ENCODE data around the gene GAPT.
A peak's percentile ranks its signal among the peaks of the same experiment; 100 is the strongest.

Gene GAPT

GRCh38 chr5:58475404-58475803 is 15.8 kb upstream of the GAPT start (continued):
- no peak for TF ChIP-seq ZBTB10 (tag by site-specific recombination; IDR thresholded peaks at IDR 0.05)
- peak; percentile 96 for TF ChIP-seq ZNF585B (tag by site-specific recombination; IDR thresholded peaks at IDR 0.05)
- TF ChIP-seq ZNF792 (tag by site-specific recombination; IDR thresholded peaks at IDR 0.05) = no peak
- peak; percentile 67 for TF ChIP-seq SETDB1 (IDR thresholded peaks at IDR 0.05; ENCODE audit: insufficient read length, low read length)
- TF ChIP-seq OVOL3 (tag by site-specific recombination; IDR thresholded peaks at IDR 0.05) = no peak
- TF ChIP-seq ZNF514 (tag by site-specific recombination; IDR thresholded peaks at IDR 0.05) = no peak
- TF ChIP-seq ZNF837 (tag by site-specific recombination; IDR thresholded peaks at IDR 0.05) = no peak

GRCh38 chr5:58477760-58478376 is 13.4 kb upstream of the GAPT start:
- POLR2A ChIA-PET = no interaction called here
- Histone ChIP-seq H3K36me3 (ENCODE audit: control insufficient read depth in 2 of 2, insufficient read depth in 1 of 2, low read length in 2 of 2) (no peaks in the 10 kb centered on the region), H3K27ac (ENCODE audit: extremely low read depth, low read depth, low read length) (no peak overlapping the region), H3K9me3 (ENCODE audit: control insufficient read depth, insufficient read depth, low read depth, low read length) (no peaks in the 10 kb centered on the region), H3K4me1 (ENCODE audit: control insufficient read depth, insufficient read depth, low read length) (no peaks in the 10 kb centered on the region), H3K4me3 (ENCODE audit: low read depth, low read length) (no peak overlapping the region)
- no peak for TF ChIP-seq ZNF777 (tag by site-specific recombination; IDR thresholded peaks at IDR 0.05; ENCODE audit: borderline replicate concordance)
- no peak for TF ChIP-seq ZNF76 (tag by site-specific recombination; IDR thresholded peaks at IDR 0.05; ENCODE audit: borderline replicate concordance, low read depth)
- peak; percentile 41 for TF ChIP-seq ZNF654 (tag by site-specific recombination; IDR thresholded peaks at IDR 0.05; ENCODE audit: low read depth)
- no peak for TF ChIP-seq ZNF692 (tag by site-specific recombination; IDR thresholded peaks at IDR 0.05)
- CTCF ChIA-PET = interaction anchor here (0.5 to 3.1 kb wide), 5 partner anchors 12 to 460 kb away, joined by 3 to 17 read pairs (median 3); no protein-coding TSS in a partner anchor

GRCh38 chr5:58481066-58481676 is 10.1 kb upstream of the GAPT start:
- ChIA-PET CTCF (no interaction called here), POLR2A (no interaction called here)
- Histone ChIP-seq H3K4me3 (ENCODE audit: low read depth, low read length) (no peak overlapping the region), H3K36me3 (ENCODE audit: control insufficient read depth in 2 of 2, insufficient read depth in 1 of 2, low read length in 2 of 2) (no peaks in the 10 kb centered on the region), H3K27ac (ENCODE audit: extremely low read depth, low read depth, low read length) (no peak overlapping the region), H3K9me3 (ENCODE audit: control insufficient read depth, insufficient read depth, low read depth, low read length) (no peaks in the 10 kb centered on the region), H3K4me1 (ENCODE audit: control insufficient read depth, insufficient read depth, low read length) (no peaks in the 10 kb centered on the region)
- no peak for TF ChIP-seq ZNF169 (tag by site-specific recombination; IDR thresholded peaks at IDR 0.05)
- peak; percentile 17; the same call in 1 of the 2 replicates for TF ChIP-seq ZSCAN4 (tag by site-specific recombination; IDR thresholded peaks at IDR 0.05)
- 0 out of 2 replicates have a peak, but pooled peaks have one; percentile 7 for TF ChIP-seq ZNF248 (tag by site-specific recombination; IDR thresholded peaks at IDR 0.05)
- no peak for TF ChIP-seq KLF8 (tag by site-specific recombination; IDR thresholded peaks at IDR 0.05)

Data from HEK293 (cell line).